ENCODE measurements around the gene MYH7.

- no peak for TF ChIP-seq GATA3 (IDR thresholded peaks at IDR 0.05; ENCODE audit: low read depth, low read length)
- TF ChIP-seq GATA2 (IDR thresholded peaks at IDR 0.05; ENCODE audit: low read depth, low read length) = no peak
Observed at GRCh38 chr14:23430016-23430722, 5.3 kb downstream of the MYH7 start.

Data from SH-SY5Y (cell line).